GM19438 (cell line): ENCODE data around the gene KCTD2.
"Not testable (repeated sequence)": the region's sequence is repeated elsewhere in the genome, so short reads cannot be mapped to it uniquely, and the experiment has no call there.

Source experiments
- ATAC-seq: cut with Tn5 transposase; IDR thresholded peaks from one replicate; pipeline ENCODE4 v1.9.1; 2021; ENCODE audit warnings: low read depth; ENCODE audit not compliant: unreplicated experiment

KCTD2 gene

DNA sequence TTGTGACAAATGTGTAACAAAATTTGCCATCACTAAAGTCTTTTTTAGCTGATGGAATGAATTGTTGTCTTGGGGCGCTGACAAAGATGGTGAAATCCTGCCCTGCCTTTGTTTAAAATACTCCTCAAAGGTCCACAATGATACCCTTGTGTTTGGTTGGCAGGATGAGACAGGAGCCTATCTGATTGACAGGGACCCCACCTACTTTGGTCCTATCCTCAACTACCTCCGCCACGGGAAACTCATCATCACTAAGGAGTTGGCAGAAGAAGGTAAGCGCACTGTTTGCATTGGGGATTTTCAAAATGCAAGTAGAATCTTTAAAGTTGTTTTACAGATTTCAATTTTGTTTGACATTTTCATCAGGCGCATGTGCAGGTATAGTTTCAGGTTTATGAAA is 2.0 kb downstream of the KCTD2 start:
- no peak for ATAC-seq

DNA sequence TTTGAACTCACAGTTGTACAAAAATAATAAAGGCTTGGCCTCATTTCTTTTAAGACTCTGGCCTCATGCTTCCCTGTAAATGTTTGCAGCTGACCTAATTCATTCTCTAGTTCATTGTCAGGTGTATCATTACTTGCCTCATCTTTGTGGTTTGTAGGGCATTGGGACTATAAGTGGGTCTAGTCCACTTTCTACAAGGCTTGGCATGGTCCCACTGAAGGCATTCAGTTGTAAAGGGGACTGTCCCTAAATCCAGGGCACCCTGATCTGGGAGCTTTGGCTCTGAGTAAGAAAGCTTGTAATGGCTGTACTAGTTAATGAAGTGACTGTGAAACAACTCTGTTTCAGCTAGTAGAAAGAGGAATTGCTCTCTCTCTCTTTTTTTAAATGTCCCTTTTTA is 2.7 kb downstream of the KCTD2 start:
- ATAC-seq: no peak

DNA sequence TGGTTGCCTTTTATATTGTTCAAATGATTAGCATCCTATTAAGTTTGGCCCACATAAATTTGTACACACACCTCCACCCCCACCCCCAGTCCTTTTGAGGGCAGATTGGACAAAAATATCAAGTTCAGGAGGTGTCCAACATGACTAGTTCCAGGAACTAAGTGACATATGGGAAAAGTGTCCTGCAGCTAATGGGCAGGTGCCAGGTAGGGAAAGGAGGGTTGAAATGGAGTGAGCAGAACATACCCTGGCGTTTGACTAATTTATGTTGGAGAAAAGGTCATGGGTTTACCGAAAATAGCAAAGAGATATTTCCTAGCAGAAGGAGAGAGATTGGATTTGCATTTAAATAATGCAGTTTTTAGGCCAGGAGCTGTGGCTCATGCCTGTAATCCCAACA is 4.9 kb downstream of the KCTD2 start:
- ATAC-seq: no peak

DNA sequence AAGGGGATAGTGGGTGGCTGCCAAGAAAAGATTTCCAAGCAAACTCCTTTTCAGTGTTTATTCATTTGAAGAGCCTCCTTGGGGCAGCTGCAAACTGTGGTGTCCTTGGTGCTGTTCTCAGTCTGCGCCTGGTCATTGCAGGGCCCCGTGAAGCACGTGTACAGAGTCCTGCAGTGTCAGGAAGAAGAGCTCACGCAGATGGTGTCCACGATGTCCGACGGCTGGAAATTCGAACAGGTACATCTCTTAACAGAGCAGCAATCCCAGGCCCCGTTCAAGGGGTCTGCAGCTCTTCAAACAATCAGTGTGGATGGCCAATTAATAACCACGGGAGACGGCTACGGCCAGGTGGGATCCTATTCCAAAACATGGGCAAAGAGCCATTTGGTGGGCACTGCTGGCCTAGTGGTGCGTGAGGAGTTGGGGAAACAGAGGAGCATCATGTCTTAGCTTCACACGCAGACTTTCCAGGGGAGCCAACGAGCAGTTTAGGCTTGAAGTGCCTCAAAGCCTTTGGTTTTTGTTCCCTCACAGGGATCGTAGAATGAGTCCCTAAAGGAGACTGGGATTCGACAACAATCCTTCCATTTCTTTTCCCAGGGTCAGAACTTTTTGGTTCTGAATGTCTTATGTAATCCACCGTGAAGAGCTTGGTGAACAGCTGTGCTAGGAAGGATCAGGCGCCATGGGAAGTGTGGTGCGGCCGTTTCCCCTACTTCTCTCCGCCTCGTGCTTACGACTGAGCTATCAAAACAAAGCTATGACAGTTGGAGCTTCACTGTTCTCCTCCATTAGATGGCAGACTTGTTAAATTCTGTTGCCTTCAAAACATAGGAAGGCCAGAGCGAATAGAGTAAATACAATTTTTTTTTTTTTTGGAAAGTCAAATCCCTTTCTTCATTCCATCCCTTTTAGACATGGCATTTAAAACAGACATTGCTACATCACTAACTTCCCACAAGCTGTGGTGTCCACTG is 12.6 kb downstream of the KCTD2 start:
- ATAC-seq: no peak

DNA sequence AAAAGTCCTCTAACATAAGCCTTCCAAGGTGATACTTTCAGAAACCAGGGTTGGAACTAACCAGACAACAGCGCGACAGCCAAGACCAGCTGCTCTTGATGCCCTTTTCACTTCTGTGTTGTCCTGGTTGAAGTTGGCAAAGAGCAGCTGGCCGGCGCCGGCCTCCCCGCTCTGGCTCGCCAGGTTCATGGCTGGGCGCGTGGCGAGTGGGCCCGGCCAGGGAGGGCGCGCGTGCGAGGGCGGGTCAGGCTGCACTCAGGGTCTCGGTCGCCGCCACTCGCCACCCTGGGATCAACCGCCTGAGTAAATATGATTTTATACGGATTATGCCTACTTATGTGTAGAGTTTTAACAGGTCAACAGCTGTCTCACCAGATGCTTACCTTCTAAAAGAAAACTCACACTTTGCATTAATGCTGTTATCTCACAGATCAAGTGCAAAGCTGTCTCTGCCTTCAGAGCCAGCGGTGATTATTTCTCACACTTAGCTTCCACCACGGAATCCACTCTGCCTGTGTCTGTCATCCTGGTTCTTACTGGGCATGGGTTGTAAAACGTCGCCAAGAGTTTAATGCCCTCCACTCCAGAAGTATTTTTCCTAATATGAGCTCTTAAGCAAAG is 13.5 kb downstream of the KCTD2 start:
- no peak for ATAC-seq

DNA sequence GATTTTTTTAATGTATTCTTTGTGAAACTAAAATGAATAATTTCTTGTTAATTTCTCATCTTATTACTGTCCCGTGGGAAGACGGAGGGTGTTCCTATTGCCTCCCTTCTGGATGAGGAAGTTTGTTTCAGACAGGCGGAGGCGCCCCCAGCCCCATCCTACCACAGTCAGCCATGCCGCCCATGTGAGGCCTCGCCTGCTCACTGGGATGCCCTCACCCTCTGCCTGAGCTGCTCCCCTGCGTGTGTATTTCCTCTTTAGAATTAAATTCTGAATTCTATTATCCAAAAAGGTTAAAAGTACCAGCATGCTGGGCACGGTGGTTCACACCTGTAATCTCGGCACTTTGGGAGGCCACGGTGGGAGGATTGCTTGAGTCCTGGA is 14.0 kb downstream of the KCTD2 start:
- no peak for ATAC-seq

DNA sequence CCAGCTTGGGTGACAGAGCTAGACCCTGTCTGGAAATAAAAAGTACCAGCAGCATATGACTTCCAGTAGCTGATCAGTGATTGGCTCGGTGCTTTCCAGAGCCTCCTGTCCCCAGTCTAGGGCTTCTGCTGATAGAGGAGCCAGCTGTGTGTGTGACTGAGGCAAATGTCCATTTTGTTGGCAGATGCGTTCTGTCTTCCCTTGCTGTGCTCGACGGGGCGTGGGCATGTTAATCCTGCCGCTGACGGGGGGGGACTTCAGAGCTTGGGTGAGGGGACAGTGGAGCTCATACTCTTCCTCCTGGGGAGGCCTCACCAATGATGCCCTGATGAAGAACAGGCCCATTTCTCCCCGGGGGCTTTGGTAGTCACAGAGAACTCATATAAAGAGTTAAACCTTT is 14.6 kb downstream of the KCTD2 start:
- no peak for ATAC-seq

DNA sequence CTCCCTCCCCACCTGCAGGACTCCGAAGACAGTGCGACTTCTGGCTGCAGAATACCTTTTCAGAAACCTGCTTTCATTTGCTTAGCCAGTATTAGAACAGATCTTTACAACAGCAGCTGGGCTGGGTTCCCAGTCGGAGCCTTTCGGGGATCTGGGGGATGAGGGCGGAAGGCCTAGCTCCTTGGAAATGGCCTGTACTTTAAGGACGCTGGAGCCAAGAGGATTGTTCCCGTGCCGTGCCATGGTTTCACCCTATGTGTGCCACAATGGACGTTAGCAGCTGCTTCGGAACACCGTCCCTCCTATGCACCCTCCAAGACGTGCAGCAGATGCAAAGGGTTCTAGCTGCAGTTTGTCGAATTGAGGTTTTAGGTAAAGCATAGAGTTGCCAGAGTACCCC is 16.2 kb downstream of the KCTD2 start:
- ATAC-seq: no peak

DNA sequence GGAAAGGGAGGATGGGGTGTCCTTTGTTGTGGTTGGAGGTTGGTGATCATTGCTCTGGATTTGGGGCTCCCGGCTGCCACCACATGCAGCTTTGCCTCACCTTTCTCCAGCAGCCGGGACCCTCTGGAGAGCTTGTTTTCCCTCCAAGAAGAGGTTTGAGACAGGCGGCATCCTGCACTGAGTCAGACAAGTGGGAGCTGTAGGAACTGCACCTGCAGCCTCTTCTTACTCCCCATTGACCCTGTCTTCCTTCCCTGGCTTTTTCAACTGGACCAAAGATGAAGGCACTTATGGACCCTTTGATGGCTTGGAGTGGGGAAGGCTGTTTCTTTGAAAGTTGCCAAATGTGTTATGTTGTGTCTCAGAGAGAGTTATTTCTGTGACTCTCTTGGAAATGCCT is 16.6 kb downstream of the KCTD2 start:
- no peak for ATAC-seq

DNA sequence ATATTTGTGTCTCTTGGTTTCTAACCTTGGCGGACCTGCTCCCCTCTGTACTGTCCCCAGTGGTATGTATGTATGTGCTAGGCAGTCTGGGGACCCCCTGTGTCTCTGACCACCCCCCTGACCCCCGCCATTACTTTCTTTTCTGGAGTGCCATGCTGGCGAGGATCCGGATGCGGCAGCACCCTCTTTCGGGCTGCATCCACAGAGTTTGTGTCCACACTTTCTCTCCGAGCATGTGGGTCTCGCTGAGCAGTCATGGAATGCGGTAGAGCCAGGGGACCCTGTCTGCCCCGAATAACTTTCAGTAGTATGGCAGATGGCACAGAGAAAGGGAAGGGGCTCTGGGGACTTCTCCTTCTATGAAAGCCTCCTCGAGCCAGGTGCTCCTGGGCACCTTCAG is 17.0 kb downstream of the KCTD2 start:
- no peak for ATAC-seq

DNA sequence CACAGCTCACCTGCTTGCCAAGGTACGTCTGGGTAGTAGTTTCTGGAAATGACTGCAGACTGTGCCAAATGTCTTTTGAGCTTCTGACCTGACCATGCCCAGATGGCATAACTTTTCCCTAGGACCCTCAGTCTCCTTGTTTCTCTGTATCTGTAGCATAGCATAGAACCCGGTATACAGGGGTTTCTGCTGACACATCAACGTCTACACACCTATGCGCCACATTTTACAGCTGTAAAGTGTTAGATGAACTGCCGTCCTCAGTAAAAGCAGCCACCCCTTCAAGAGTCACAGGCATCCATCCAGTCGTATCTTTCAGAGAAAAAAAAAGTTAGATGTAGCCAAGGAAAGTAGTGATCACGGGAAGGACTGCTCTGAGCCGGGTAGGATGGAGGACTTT is 17.4 kb downstream of the KCTD2 start:
- ATAC-seq: no peak

DNA sequence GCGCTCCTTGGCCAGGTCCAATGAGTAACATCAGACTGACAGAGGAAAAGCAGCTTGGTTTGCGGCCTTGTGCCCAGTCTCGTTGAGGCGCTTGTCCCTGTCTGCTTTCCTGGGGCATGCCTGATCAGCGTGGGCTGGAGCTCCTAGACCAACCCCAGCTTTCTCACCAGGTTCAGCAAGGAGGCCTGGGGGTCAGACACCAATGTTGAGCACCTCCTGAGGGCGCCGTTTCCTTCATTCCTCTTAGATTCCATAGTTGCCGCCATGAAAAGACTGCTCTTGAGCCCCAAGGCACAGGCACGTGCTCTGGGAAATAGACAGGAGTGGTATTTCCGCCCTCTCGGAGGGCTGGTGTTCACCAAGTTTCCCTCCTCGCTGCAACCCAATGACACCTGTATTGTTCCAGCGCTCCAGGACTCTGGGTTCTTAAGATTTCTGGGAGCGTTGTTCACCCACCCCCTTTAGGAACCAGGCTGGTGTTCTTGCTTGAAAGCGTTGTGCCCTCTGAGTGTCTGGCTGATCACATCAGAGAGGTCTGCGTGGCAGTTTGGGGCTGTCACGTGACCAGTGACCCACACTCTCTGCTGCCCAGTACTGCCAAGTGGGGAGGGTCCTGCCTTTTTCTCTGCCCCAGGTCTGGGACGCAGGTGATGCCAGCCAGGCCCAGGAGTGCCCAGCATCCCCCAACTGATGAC is 18.0 kb downstream of the KCTD2 start:
- ATAC-seq: no peak

DNA sequence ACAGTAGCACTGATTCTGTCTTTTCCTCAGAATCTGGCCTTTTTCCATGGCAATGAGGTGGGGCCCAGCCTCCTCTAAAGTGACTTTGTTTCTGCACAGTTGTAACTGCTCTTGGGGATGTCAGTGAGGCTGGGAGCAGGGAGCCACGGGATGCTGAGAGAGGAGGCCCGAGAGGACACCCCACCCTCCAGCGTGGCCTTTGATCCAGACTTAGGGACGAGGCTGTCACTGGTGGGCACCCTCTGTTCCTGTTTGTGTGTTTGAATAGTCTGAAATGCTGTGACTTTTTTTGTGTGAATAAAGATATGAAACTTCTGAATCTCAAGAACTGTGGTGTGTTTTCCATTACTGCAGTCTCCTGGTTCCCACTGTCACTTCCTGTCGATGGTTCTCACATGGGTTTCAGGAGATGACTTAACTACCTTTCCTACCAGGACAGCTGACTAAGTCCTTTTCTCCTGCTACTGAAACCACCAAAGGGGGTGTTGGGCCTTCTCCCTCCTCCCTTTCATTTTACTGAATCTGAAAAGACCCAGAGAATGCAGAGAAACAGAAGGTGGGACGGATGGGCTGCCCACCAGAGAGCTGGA is 18.6 kb downstream of the KCTD2 start:
- no peak for ATAC-seq

DNA sequence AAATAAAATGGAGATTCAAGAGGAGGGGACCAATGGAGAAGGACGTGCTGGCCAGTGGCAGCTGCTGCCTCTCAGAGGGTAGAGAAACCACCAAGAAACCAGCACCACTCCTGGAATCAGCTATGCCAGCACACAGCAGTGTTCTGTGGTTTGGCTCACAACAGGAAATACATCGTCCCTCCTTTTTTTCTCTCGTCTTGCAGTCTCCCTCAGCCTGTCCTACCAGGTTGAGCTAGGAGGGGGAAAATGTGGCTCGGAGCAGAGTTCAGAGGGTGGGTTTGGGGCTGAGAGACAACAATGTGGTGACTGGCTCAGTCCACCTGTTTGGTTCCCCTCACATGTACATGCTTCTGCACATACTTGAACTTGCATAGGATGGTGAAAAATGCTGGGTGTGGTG is 20.8 kb downstream of the KCTD2 start:
- ATAC-seq: no peak

DNA sequence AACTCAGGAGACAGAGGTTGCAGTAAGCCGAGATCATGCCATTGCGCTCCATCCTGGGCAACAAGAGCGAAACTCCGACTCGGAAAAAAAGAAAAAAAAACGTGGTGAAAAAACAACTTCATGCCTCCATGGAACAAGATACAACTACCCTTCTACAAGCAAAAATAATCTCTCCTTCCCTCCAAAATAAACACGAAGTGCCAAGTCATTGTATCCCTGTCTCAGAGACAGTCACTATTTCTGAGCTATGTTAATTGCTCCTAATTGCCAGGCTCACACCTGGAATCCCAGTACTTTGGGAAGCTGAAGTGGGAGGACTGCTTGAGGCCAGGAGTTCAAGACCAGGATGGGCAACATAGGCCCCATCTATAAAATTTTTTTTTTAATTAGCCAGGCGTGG is 21.7 kb downstream of the KCTD2 start:
- ATAC-seq: no peak

DNA sequence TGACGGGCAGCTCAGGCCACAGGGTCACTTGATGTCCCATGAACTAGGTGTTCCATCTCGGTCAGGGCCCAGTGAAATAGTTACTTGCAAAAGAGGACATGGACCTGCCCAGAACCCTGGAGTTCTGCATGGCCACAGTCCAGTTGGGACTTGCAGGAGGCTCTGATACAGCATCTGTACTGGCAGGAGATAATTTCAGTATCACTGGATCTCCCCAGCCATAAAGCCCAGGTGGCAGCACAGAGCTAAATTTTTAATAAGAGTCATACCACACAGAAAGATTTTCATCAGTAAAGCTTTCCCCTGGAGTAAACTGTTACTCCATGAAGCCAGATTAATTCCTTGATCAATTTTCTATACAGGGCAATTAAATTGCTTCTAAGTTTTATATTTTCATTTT is 22.8 kb downstream of the KCTD2 start:
- ATAC-seq: no peak

DNA sequence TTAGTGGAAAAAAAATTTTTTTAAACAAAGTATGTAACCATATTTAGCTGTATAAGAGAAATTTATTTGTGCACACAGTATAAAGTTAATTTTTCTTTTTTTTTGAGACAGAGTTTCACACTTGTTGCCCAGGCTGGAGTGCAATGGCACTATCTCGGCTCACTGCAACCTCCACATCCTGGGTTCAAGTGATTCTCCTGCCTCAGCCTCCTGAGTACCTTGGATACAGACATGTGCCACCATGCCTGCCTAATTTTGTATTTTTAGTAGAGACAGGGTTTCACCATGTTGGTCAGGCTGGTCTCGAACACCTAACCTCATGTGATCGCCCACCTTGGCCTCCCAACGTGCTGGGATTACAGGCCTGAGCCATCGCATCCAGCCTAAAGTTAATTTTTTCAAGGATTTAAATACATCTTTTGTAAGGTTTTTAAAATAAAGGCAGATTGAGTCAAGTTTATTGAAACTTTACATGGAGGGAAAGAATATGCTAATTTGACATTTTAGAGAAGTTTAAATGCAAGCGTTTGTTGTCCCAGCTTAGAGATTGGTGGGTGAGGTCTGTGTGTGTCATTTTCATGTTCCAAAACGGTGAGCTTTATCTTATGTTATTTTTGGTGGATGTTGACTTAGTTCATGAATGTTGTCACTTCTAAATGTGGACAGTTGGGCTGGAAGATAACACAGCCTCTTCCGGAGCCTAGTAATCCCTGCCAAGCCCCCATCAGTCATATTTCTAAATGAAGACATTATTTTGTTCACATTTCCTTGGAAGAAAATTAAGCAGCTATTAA is 24.6 kb downstream of the KCTD2 start:
- not testable (repeated sequence) for ATAC-seq

DNA sequence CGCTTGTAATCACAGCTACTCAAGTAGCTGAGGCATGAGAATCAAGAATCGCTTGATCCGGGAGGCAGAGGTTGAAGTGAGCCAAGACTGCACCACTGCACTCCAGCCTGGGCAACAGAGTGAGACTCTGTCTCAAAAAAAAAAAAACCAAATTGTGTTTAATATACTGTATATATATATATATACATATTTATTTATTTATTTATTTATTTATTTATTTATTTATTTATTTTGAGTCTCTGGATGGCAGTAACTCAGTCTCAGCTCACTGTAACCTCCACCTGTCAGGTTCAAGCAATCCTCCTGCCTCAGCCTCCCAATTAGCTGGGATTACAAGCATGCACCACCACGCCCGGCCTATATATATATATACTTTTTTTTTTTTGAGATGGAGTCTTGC is 25.9 kb downstream of the KCTD2 start:
- ATAC-seq: not testable (repeated sequence)

DNA sequence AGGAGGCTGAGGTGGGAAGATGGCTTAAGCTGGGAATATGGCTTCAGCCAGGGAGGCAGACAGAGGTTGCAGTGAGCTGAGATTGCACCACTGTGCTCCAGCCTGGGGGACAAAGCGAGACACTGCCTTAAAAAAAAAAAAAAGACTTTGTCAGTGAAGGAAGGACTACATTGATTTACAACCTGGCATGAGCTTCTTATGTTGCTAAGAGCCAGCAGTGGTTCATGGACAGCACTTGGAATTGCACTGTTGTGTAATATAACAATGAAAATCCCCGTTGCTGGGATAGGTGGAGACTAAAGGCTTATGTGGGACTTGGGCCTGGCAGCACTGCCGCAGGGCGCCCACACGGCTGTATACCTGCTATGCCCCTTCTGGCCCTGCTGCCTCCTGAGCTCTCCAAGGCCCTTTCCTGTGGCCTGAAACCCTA is 26.6 kb downstream of the KCTD2 start:
- no peak for ATAC-seq

DNA sequence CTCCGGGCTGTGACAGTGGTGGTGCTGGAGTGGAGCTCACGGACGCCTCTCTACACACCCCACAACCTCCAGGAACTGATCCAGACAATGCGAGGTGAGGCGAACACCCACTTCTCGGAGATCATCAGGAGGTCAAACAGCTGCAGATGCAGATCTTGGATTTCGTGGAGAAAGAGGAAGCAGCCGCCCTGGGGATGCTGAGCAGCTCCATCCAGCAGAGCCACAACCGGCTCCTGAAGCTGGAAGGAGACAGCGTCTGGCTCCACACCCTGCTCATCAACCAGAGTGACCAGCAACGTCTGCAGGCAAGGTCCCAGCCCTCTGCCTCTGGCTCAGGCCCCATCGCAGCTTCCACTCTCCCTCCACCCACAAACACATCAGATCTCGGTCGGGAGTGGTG is 27.5 kb downstream of the KCTD2 start:
- ATAC-seq: no peak
